Astrocyte (in vitro differentiated cells and primary cell): ENCODE results near the gene FGF10. TPM values are rescaled to one million over a fixed set of nuclear protein-coding genes. Genes with fewer than 3 reads are reported as not detected.

ENCODE experiments used
- DNase-seq: peaks from one replicate; pipeline ENCODE4 v3.0.0-alpha.2; 2010; ENCODE audit warnings: low read depth
- FAIRE-seq: peaks from 2 replicates; lab custom pipeline; 2011; peaks lifted over from hg19 to GRCh38; lab: Jason Lieb, UNC
- H2AFZ ChIP-seq: 2 replicates; pipeline ENCODE4 v1.6.0; 2012; ENCODE audit warnings: low read depth, low read length, inconsistent platforms
- H3K27ac ChIP-seq: 2 replicates; pipeline ENCODE4 v1.5.1; 2011; ENCODE audit warnings: low read depth, low read length, inconsistent platforms
- H3K27me3 ChIP-seq: 2 replicates; pipeline ENCODE4 v1.6.0; 2011; ENCODE audit warnings: low read length, inconsistent platforms; ENCODE audit not compliant: insufficient read depth
- H3K36me3 ChIP-seq: 2 replicates; pipeline ENCODE4 v1.5.1; 2011; ENCODE audit warnings: low read length, inconsistent platforms; ENCODE audit not compliant: insufficient read depth
- H3K4me1 ChIP-seq: 2 replicates; pipeline ENCODE4 v1.5.1; 2011; ENCODE audit warnings: low read length, inconsistent platforms; ENCODE audit not compliant: insufficient read depth
- H3K4me2 ChIP-seq: 2 replicates; pipeline ENCODE4 v1.6.0; 2012; ENCODE audit warnings: low read length, inconsistent platforms
- H3K4me3 ChIP-seq: 2 replicates; pipeline ENCODE4 v1.5.1; 2011; ENCODE audit warnings: low read depth, mild to moderate bottlenecking, low read length, inconsistent platforms; ENCODE audit not compliant: insufficient read depth
- H3K79me2 ChIP-seq: 2 replicates; pipeline ENCODE4 v1.6.0; 2012; ENCODE audit warnings: mild to moderate bottlenecking, low read length, inconsistent platforms; ENCODE audit not compliant: insufficient read depth
- H3K9ac ChIP-seq: 2 replicates; pipeline ENCODE4 v1.6.0; 2012; ENCODE audit warnings: mild to moderate bottlenecking, low read length, inconsistent platforms
- H3K9me3 ChIP-seq: 2 replicates; pipeline ENCODE4 v1.5.1; 2012; ENCODE audit warnings: low read depth, mild to moderate bottlenecking, low read length, inconsistent platforms; ENCODE audit not compliant: insufficient read depth
- H4K20me1 ChIP-seq: 2 replicates; pipeline ENCODE4 v1.6.0; 2012; ENCODE audit warnings: low read length, inconsistent platforms; ENCODE audit not compliant: insufficient read depth
- H3K27ac Mint-ChIP-seq: one replicate; pipeline ENCODE4 v1.8.0; 2021; ENCODE audit warnings: mild to moderate bottlenecking, mixed read lengths; ENCODE audit not compliant: unreplicated experiment
- H3K27me3 Mint-ChIP-seq: one replicate; pipeline ENCODE4 v1.8.0; 2021; ENCODE audit warnings: low read depth, mixed read lengths; ENCODE audit not compliant: unreplicated experiment
- H3K36me3 Mint-ChIP-seq: one replicate; pipeline ENCODE4 v1.8.0; 2021; ENCODE audit warnings: low read depth, mixed read lengths; ENCODE audit not compliant: unreplicated experiment
- H3K4me1 Mint-ChIP-seq: one replicate; pipeline ENCODE4 v1.8.0; 2021; ENCODE audit warnings: low read depth, mixed read lengths; ENCODE audit not compliant: unreplicated experiment
- H3K4me3 Mint-ChIP-seq: one replicate; pipeline ENCODE4 v1.8.0; 2021; ENCODE audit warnings: mild to moderate bottlenecking, moderate library complexity, mixed read lengths; ENCODE audit not compliant: unreplicated experiment
- H3K9me3 Mint-ChIP-seq: one replicate; pipeline ENCODE4 v1.8.0; 2021; ENCODE audit warnings: mild to moderate bottlenecking, mixed read lengths; ENCODE audit not compliant: unreplicated experiment
- CTCF ChIP-seq: IDR thresholded peaks from 2 replicates; pipeline ENCODE4 v1.5.1; 2011; ENCODE audit warnings: low read depth, mild to moderate bottlenecking, inconsistent platforms, low read length, moderate library complexity; ENCODE audit not compliant: insufficient read depth
- EZH2 ChIP-seq: IDR thresholded peaks from 2 replicates; pipeline ENCODE4 v1.6.1; 2012; ENCODE audit warnings: mild to moderate bottlenecking, low read length, inconsistent platforms; ENCODE audit not compliant: insufficient read depth
- total RNA-seq: library from RNA; stranded (reverse); gene quantifications from 2 replicates; pipeline ENCODE4 v1.2.1, GENCODE V29; 2021

FGF10 gene
- total RNA-seq, 1 donor from 2014 or later, result not detected

DNA sequence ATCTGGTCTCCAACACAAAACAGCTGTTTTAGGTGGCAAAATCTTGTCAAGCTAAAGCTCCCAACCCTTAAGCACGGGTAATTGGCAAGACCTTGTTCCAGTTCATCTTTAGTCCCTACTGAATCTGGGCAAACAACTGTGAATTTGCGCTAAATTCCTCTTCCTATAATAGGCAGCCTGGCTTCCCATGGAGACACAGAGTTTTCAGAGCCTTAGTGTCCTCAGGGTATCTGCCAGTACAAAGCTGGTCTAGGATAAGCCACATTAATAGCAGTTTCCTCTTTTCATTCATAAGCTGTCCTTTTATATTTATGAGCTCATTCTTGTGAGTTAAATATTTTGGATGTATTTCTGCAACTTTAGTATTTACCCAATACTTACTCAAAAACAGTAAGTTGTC, 59.5 kb downstream of the FGF10 start:
- TF ChIP-seq EZH2 (no peak), CTCF (no peak)
- no peaks in the 10 kb centered on the region for H3K4me1 Mint-ChIP-seq
- no peaks in the 10 kb centered on the region for H3K36me3 Mint-ChIP-seq
- no peaks in the 10 kb centered on the region for H3K27me3 ChIP-seq
- H3K27ac ChIP-seq, result no peak overlapping the region
- no peak for FAIRE-seq
- no peak overlapping the region for H3K4me3 Mint-ChIP-seq
- no peak for DNase-seq
- no peak overlapping the region for H3K27ac Mint-ChIP-seq
- H3K36me3 ChIP-seq, result no peaks in the 10 kb centered on the region
- H3K27me3 Mint-ChIP-seq, result no peaks in the 10 kb centered on the region
- H3K9ac ChIP-seq, result no peak overlapping the region
- H3K9me3 Mint-ChIP-seq, result no peaks in the 10 kb centered on the region
- no peak overlapping the region for H3K4me2 ChIP-seq
- no peaks in the 10 kb centered on the region for H3K9me3 ChIP-seq
- H3K79me2 ChIP-seq, result no peaks in the 10 kb centered on the region
- no peak overlapping the region for H2AFZ ChIP-seq
- H4K20me1 ChIP-seq, result no peaks in the 10 kb centered on the region
- H3K4me1 ChIP-seq, result no peaks in the 10 kb centered on the region
- no peak overlapping the region for H3K4me3 ChIP-seq

DNA sequence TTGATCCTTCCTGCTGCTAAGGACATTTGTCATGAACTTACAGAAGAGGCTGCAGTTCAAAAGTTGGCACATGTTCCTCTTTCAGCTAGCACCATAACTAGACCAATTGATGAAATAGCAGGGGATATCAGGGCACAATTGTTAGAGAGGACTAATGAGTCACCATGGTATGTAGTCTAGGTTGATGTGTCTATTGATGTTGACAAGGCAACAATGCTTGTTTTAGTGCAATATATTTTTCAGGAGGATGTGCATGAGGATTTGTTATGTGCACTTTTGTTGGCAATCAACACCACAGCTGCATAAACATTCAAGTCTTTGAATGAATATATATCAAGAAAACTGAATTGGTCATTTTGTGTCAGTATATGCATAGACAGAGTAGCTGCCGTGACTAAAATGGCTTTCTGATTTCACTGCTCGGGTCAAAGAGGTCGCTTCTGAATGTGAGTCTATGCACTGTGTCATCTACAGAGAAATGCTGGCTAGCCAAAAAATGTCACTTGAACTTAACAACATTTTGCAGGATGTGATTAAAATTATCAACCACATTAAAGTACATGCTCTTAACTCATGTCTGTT, 68.0 kb downstream of the FGF10 start:
- no peaks in the 10 kb centered on the region for H4K20me1 ChIP-seq
- no peak overlapping the region for H3K4me3 ChIP-seq
- no peaks in the 10 kb centered on the region for H3K4me1 ChIP-seq
- H3K4me1 Mint-ChIP-seq, result peaks cover 2% of the 10 kb centered on the region
- no peak overlapping the region for H3K4me3 Mint-ChIP-seq
- H3K9ac ChIP-seq, result no peak overlapping the region
- FAIRE-seq (no peak), DNase-seq (no peak)
- H3K27me3 Mint-ChIP-seq, result no peaks in the 10 kb centered on the region
- H3K9me3 Mint-ChIP-seq, result no peaks in the 10 kb centered on the region
- TF ChIP-seq EZH2 (no peak), CTCF (no peak)
- H3K27ac Mint-ChIP-seq, result no peak overlapping the region
- no peak overlapping the region for H2AFZ ChIP-seq
- no peak overlapping the region for H3K4me2 ChIP-seq
- H3K36me3 Mint-ChIP-seq, result no peaks in the 10 kb centered on the region
- no peaks in the 10 kb centered on the region for H3K27me3 ChIP-seq
- no peaks in the 10 kb centered on the region for H3K9me3 ChIP-seq
- no peaks in the 10 kb centered on the region for H3K79me2 ChIP-seq
- no peaks in the 10 kb centered on the region for H3K36me3 ChIP-seq
- H3K27ac ChIP-seq, result no peak overlapping the region

DNA sequence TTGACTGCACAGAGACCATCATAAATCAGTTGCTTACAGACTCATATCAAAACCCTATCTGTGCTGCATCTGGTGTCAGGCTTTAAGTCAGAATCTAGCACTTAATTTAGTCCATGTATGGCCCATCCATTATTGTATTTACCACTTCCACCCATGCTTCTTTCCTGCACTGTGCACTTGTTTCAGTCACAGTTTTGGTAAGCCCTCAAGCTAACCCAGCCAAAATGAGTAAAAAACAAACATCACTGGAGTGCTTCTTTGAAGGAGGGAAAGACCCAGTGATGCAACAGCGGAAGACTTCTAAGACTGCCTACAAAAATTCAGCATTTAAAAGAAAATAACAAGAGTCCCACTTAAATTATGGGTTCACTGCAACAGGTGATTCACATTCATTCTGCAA, 69.0 kb downstream of the FGF10 start:
- H4K20me1 ChIP-seq, result no peaks in the 10 kb centered on the region
- Mint-ChIP-seq H3K4me3 (no peak overlapping the region), H3K9me3 (no peaks in the 10 kb centered on the region), H3K27me3 (no peaks in the 10 kb centered on the region), H3K4me1 (peaks cover 3% of the 10 kb centered on the region), H3K36me3 (no peaks in the 10 kb centered on the region), H3K27ac (no peak overlapping the region)
- DNase-seq, result no peak
- no peak for FAIRE-seq
- no peaks in the 10 kb centered on the region for H3K27me3 ChIP-seq
- H3K36me3 ChIP-seq, result no peaks in the 10 kb centered on the region
- no peak overlapping the region for H3K9ac ChIP-seq
- no peak overlapping the region for H3K4me2 ChIP-seq
- no peak overlapping the region for H3K4me3 ChIP-seq
- H3K9me3 ChIP-seq, result no peaks in the 10 kb centered on the region
- H3K79me2 ChIP-seq, result no peaks in the 10 kb centered on the region
- no peak overlapping the region for H3K27ac ChIP-seq
- TF ChIP-seq EZH2 (no peak), CTCF (no peak)
- H2AFZ ChIP-seq, result no peak overlapping the region
- no peaks in the 10 kb centered on the region for H3K4me1 ChIP-seq
